Measurements from ENCODE around the gene A4GALT. TPM values are rescaled to one million over a fixed set of nuclear protein-coding genes. Genes with fewer than 3 reads are reported as not detected.

The A4GALT gene
- total RNA-seq, 1 experiment from 2014 or later: 3.4 TPM

- Histone ChIP-seq H2AK5ac (ENCODE audit: insufficient read length, low read length) (no peak overlapping the region), H3K4ac (ENCODE audit: low read depth, low read length) (no peak overlapping the region), H3K79me2 (ENCODE audit: insufficient read depth, low read length) (no peaks in the 10 kb centered on the region), H2BK12ac (ENCODE audit: insufficient read length, low read depth, low read length) (no peak overlapping the region), H4K8ac (replicated peaks; ENCODE audit: insufficient read length, low read depth, low read length) (no peak overlapping the region), H3K9ac (ENCODE audit: extremely low read depth, insufficient read length, low read length) (no peak overlapping the region), H3K23me2 (ENCODE audit: insufficient read length, low read depth, low read length, poor library complexity, severe bottlenecking) (no peaks in the 10 kb centered on the region), H2BK5ac (ENCODE audit: insufficient read length, low read length) (no peak overlapping the region), H2AFZ (ENCODE audit: low read length) (no peak overlapping the region), H2BK120ac (ENCODE audit: low read depth, low read length, poor library complexity, severe bottlenecking) (no peak overlapping the region), H3T11ph (ENCODE audit: low read length) (no peak overlapping the region), H3K14ac (ENCODE audit: insufficient read depth, low read length) (no peak overlapping the region), H3K27ac (ENCODE audit: insufficient read length, low read depth, low read length) (no peak overlapping the region), H3K23ac (ENCODE audit: insufficient read length, low read depth, low read length) (no peak overlapping the region), H3K18ac (ENCODE audit: insufficient read length, low read depth, low read length) (no peak overlapping the region), H3K4me1 (ENCODE audit: insufficient read depth, low read length) (no peaks in the 10 kb centered on the region), H2BK15ac (ENCODE audit: low read depth, low read length) (no peak overlapping the region), H3K27me3 (ENCODE audit: insufficient read depth, low read length) (no peaks in the 10 kb centered on the region), H2BK20ac (ENCODE audit: low read depth, low read length, poor library complexity, severe bottlenecking) (no peak overlapping the region), H3K9me3 (ENCODE audit: control insufficient read depth, low read depth, low read length) (no peaks in the 10 kb centered on the region), H3K79me1 (ENCODE audit: insufficient read depth, low read depth, low read length, poor library complexity, severe bottlenecking) (no peaks in the 10 kb centered on the region), H4K20me1 (ENCODE audit: control insufficient read depth, insufficient read depth, insufficient read length) (no peaks in the 10 kb centered on the region), H3K56ac (ENCODE audit: insufficient read length, low read depth, low read length) (no peak overlapping the region), H4K91ac (ENCODE audit: insufficient read length, low read depth, low read length) (no peak overlapping the region), H4K5ac (ENCODE audit: insufficient read length, low read depth, low read length) (no peak overlapping the region), H3K4me2 (ENCODE audit: insufficient read depth, insufficient read length, low read length) (no peak overlapping the region)
- TF ChIP-seq, protein P1, sequence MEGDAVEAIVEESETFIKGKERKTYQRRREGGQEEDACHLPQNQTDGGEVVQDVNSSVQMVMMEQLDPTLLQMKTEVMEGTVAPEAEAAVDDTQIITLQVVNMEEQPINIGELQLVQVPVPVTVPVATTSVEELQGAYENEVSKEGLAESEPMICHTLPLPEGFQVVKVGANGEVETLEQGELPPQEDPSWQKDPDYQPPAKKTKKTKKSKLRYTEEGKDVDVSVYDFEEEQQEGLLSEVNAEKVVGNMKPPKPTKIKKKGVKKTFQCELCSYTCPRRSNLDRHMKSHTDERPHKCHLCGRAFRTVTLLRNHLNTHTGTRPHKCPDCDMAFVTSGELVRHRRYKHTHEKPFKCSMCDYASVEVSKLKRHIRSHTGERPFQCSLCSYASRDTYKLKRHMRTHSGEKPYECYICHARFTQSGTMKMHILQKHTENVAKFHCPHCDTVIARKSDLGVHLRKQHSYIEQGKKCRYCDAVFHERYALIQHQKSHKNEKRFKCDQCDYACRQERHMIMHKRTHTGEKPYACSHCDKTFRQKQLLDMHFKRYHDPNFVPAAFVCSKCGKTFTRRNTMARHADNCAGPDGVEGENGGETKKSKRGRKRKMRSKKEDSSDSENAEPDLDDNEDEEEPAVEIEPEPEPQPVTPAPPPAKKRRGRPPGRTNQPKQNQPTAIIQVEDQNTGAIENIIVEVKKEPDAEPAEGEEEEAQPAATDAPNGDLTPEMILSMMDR (conservative IDR thresholded peaks at IDR 0.05): no peak
- H3K4me1 Mint-ChIP-seq: peaks cover 9 to 18% of the 10 kb centered on the region in 2 experiments; a peak in 3 of 4 replicates
- WGBS (ENCODE audit: extremely low coverage, insufficient read length, low lambda C conversion rate): no CpG with 5 or more reads among the region's 4 CpGs
- H3K4me3 Mint-ChIP-seq: no peak overlapping the region
- no peak for DNase-seq
- H3K27me3 Mint-ChIP-seq (ENCODE audit: low read depth): peaks cover 2% of the 10 kb centered on the region; the same call in 1 of the 2 replicates
- H3K9me3 Mint-ChIP-seq: no peaks in the 10 kb centered on the region; a peak in 1 of 5 replicates
- H3K36me3 Mint-ChIP-seq (ENCODE audit: insufficient read depth in 1 of 3, low read depth in 3 of 3): no peaks in the 10 kb centered on the region
- H3K27ac Mint-ChIP-seq: no peak overlapping the region
Measured at GRCh38 chr22:42770448-42770726, 49.7 kb upstream of the A4GALT start.
